HG03378 (cell line): ENCODE data around the gene ZNF14.
"Not testable (repeated sequence)": the region's sequence is repeated elsewhere in the genome, so short reads cannot be mapped to it uniquely, and the experiment has no call there.

Source experiments
- ATAC-seq: cut with Tn5 transposase; IDR thresholded peaks from one replicate; pipeline ENCODE4 v1.9.1; 2021; ENCODE audit warnings: mild to moderate bottlenecking, moderate library complexity; ENCODE audit not compliant: unreplicated experiment

The ZNF14 gene

GRCh38 chr19:19696386-19696785, 36.5 kb downstream of the ZNF14 start:
- no peak for ATAC-seq

- ATAC-seq, result no peak
Measured at GRCh38 chr19:19691683-19692082, 41.2 kb downstream of the ZNF14 start.

GRCh38 chr19:19689023-19689422, 43.9 kb downstream of the ZNF14 start:
- not testable (repeated sequence) for ATAC-seq

GRCh38 chr19:19687090-19687489, 45.8 kb downstream of the ZNF14 start:
- ATAC-seq, result no peak

- no peak for ATAC-seq
Measured at GRCh38 chr19:19686580-19686979, 46.3 kb downstream of the ZNF14 start.

- not testable (repeated sequence) for ATAC-seq
Measured at GRCh38 chr19:19686119-19686518, 46.8 kb downstream of the ZNF14 start.

GRCh38 chr19:19679176-19680073, 53.5 kb downstream of the ZNF14 start:
- no peak for ATAC-seq

- no peak for ATAC-seq
Measured at GRCh38 chr19:19677579-19677978, 55.3 kb downstream of the ZNF14 start.

GRCh38 chr19:19674315-19674714, 58.6 kb downstream of the ZNF14 start:
- ATAC-seq, result no peak

GRCh38 chr19:19672816-19673215, 60.1 kb downstream of the ZNF14 start:
- no peak for ATAC-seq

GRCh38 chr19:19670070-19670551, 62.8 kb downstream of the ZNF14 start:
- ATAC-seq, result no peak

GRCh38 chr19:19668230-19669012, 64.5 kb downstream of the ZNF14 start, which contains the start of gene ZNF101:
TSS of gene ZNF101 (plus strand) at chr19:19668839. CDS start at chr19:19668964, 125 bp downstream.
- ATAC-seq, result peak; percentile 71

GRCh38 chr19:19665420-19665948, 67.4 kb downstream of the ZNF14 start:
- ATAC-seq, result not testable (repeated sequence)

GRCh38 chr19:19663256-19664120, 69.4 kb downstream of the ZNF14 start, which contains the start of gene ATP13A1:
TSS of gene ATP13A1 (minus strand) at chr19:19663676. CDS start at chr19:19663666, 10 bp downstream.
- ATAC-seq, result peak; percentile 65

GRCh38 chr19:19662871-19663255, 70.0 kb downstream of the ZNF14 start:
- no peak for ATAC-seq

- ATAC-seq, result no peak
Measured at GRCh38 chr19:19662344-19662743, 70.6 kb downstream of the ZNF14 start.

- ATAC-seq, result peak; percentile 34
Measured at GRCh38 chr19:19661675-19662251, 71.1 kb downstream of the ZNF14 start.

GRCh38 chr19:19661141-19661674, 71.7 kb downstream of the ZNF14 start:
- ATAC-seq, result no peak
